Measurements from ENCODE around the gene CD151. TPM values are rescaled to one million over a fixed set of nuclear protein-coding genes. Genes with fewer than 3 reads are reported as not detected.
A peak's percentile ranks its signal among the peaks of the same experiment; 100 is the strongest.

CD151 gene
- total and polyA plus RNA-seq, 3 experiments from 2014 or later: 19.6 to 65.5 (median 61.2) TPM

DNA sequence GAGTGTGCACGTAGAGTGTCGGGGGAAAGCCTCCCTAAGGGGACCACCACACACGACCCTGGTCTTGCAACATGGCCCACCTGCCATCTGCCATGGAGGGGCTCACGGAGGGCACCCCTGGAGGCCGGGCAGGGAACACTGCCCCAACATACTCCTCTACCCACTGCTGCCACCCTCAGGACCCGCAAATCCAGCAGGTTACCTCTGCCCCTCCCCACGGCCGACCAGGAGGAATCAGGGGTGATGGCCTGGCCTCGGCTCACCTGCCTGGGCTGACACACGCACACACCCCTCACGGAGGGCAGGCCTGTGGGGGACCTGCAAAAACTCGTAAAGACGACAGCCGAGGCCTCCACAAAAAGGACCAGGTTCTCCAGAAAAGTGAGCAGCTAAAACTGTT lies 47.7 kb downstream of the CD151 start:
- Histone ChIP-seq H3K27me3 (ENCODE audit: insufficient read depth, low read length, poor library complexity, severe bottlenecking) (no peaks in the 10 kb centered on the region), H3K4me1 (ENCODE audit: insufficient read depth, low read length) (no peaks in the 10 kb centered on the region), H3K36me3 (ENCODE audit: insufficient read depth, low read length) (no peaks in the 10 kb centered on the region), H3K27ac (ENCODE audit: low read depth, low read length) (no peak overlapping the region), H3K9me3 (ENCODE audit: low read length) (no peaks in the 10 kb centered on the region), H3K4me3 (ENCODE audit: low read length) (no peak overlapping the region)
- H3K4me3 Mint-ChIP-seq: no peak overlapping the region
- peaks cover 0 to 42% (median 8%) of the 10 kb centered on the region in 3 donors for H3K36me3 Mint-ChIP-seq
- ChIA-PET CTCF (no interaction called here), POLR2A (no interaction called here)
- no peaks in the 10 kb centered on the region for H3K4me1 Mint-ChIP-seq
- no peaks in the 10 kb centered on the region for H3K9me3 Mint-ChIP-seq
- H3K27ac Mint-ChIP-seq: no peak overlapping the region
- no peak for DNase-seq
- H3K27me3 Mint-ChIP-seq: no peaks in the 10 kb centered on the region

DNA sequence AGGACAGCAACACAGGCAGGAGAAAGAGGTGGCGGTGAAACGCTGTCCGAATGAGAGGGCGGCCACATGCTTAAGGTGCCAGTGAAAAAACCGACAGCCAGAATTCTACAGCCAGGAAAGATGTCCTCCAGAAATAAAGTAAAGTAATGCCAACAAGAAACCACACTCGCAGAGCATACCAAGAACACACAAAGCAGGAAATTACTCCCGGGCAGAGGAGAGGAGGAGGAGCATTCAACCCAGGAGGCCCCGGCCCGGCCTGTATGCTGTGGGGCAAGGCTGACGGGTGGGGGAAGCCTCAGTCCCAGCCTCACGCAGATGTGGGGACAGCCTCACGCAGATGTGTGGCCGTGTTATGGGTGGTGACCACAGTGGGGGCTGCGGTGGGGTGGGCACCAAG lies 49.8 kb downstream of the CD151 start:
- Mint-ChIP-seq H3K4me3 (no peak overlapping the region), H3K4me1 (no peaks in the 10 kb centered on the region), H3K27ac (peak overlapping the region in 1 of 8 donors; percentile 83), H3K36me3 (peaks cover 0 to 49% (median 7%) of the 10 kb centered on the region in 3 donors), H3K27me3 (no peaks in the 10 kb centered on the region), H3K9me3 (no peaks in the 10 kb centered on the region)
- Histone ChIP-seq H3K4me1 (ENCODE audit: insufficient read depth, low read length) (no peaks in the 10 kb centered on the region), H3K36me3 (ENCODE audit: insufficient read depth, low read length) (no peaks in the 10 kb centered on the region), H3K27ac (ENCODE audit: low read depth, low read length) (no peak overlapping the region), H3K9me3 (ENCODE audit: low read length) (no peaks in the 10 kb centered on the region), H3K27me3 (ENCODE audit: insufficient read depth, low read length, poor library complexity, severe bottlenecking) (no peaks in the 10 kb centered on the region), H3K4me3 (ENCODE audit: low read length) (no peak overlapping the region)
- no peak for DNase-seq
- POLR2A ChIA-PET: no interaction called here
- CTCF ChIA-PET: no interaction called here

DNA sequence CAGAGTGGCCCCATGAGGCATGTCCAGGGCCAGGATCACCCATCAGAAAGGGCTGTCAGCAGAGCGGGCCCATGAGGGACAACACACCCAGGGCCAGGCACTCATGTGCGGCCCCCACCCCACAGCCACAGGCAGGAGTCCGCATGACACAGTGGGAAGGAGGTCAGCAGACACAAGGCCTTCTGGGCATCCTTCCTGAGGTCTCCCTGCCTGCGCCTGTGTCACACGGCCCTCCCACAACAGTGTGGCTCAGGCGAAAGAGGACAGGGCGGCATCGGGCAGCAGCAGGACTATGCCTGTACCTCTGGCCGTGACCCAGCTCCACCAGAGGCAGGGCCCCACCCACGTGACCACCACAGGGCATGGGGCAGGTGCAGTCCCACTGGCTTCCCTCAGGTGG lies 50.8 kb downstream of the CD151 start:
- CTCF ChIA-PET: no interaction called here
- H3K4me1 ChIP-seq (ENCODE audit: insufficient read depth, low read length): no peaks in the 10 kb centered on the region
- H3K4me3 Mint-ChIP-seq: no peak overlapping the region
- no peaks in the 10 kb centered on the region for H3K27me3 Mint-ChIP-seq
- no peak overlapping the region for H3K27ac Mint-ChIP-seq
- DNase-seq: no peak
- H3K9me3 ChIP-seq (ENCODE audit: low read length): no peaks in the 10 kb centered on the region
- H3K4me3 ChIP-seq (ENCODE audit: low read length): no peak overlapping the region
- H3K4me1 Mint-ChIP-seq: no peaks in the 10 kb centered on the region
- no peaks in the 10 kb centered on the region for H3K27me3 ChIP-seq (ENCODE audit: insufficient read depth, low read length, poor library complexity, severe bottlenecking)
- H3K27ac ChIP-seq (ENCODE audit: low read depth, low read length): no peak overlapping the region
- POLR2A ChIA-PET: no interaction called here
- H3K36me3 Mint-ChIP-seq: peaks cover 0 to 53% (median 7%) of the 10 kb centered on the region in 3 donors
- H3K36me3 ChIP-seq (ENCODE audit: insufficient read depth, low read length): no peaks in the 10 kb centered on the region
- H3K9me3 Mint-ChIP-seq: no peaks in the 10 kb centered on the region

DNA sequence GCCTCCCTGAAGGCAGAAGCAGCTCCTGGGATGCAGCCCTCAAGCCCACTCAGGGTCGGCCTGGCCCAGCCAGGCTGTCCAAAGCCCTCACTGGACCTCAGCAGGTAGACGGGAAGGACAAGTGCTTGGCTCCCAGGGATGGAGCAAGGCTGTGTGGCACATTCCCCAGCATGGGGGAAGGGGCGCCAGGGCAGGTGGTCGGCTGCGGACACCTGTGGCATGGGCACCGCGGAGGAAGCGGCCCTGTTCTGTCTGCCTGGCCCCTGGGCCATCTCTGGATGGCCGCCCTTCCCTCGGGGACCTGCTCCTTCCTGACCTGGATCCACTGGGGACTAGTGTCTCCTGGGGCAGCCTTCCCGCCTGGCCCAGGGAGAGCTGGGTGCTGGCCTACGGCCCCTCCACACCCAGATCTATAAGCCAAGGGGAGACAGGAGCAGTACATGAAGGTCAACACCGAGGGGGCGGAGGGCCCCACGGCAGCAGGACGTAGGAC lies 51.9 kb downstream of the CD151 start:
- H3K4me3 ChIP-seq (ENCODE audit: low read length): no peak overlapping the region
- no peaks in the 10 kb centered on the region for H3K27me3 Mint-ChIP-seq
- ChIA-PET POLR2A (no interaction called here), CTCF (no interaction called here)
- H3K9me3 Mint-ChIP-seq: no peaks in the 10 kb centered on the region
- H3K36me3 Mint-ChIP-seq: peaks cover 0 to 51% (median 4%) of the 10 kb centered on the region in 3 donors
- DNase-seq: no peak
- no peak overlapping the region for H3K27ac ChIP-seq (ENCODE audit: low read depth, low read length)
- H3K36me3 ChIP-seq (ENCODE audit: insufficient read depth, low read length): no peaks in the 10 kb centered on the region
- H3K4me1 ChIP-seq (ENCODE audit: insufficient read depth, low read length): no peaks in the 10 kb centered on the region
- peak overlapping the region in 1 of 8 donors; percentile 60 for H3K27ac Mint-ChIP-seq
- H3K9me3 ChIP-seq (ENCODE audit: low read length): no peaks in the 10 kb centered on the region
- H3K4me3 Mint-ChIP-seq: no peak overlapping the region
- no peaks in the 10 kb centered on the region for H3K27me3 ChIP-seq (ENCODE audit: insufficient read depth, low read length, poor library complexity, severe bottlenecking)
- no peaks in the 10 kb centered on the region for H3K4me1 Mint-ChIP-seq

DNA sequence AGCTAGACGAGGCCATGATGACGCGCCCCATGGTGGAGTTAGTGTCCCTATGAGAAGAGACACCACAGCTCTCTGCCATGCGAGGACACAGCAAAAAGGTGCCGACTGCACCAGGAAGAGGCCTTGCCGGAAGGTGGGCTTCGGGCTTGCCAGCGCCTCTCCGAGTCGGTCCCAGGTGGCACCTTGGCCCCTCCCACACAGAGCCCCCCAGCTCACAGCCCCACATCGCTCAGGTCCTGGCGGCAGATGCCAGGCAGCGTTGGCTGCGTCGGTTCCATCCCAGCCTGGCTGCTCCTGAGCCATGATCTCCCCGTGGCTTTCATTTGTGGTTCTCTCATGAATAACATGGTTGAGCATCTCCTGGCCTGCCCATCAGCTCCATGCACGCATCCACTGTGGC lies 53.8 kb downstream of the CD151 start:
- Mint-ChIP-seq H3K4me3 (no peak overlapping the region), H3K9me3 (no peaks in the 10 kb centered on the region), H3K27me3 (no peaks in the 10 kb centered on the region), H3K36me3 (peaks cover 0 to 44% (median 4%) of the 10 kb centered on the region in 3 donors), H3K27ac (no peak overlapping the region), H3K4me1 (no peaks in the 10 kb centered on the region)
- no peaks in the 10 kb centered on the region for H3K27me3 ChIP-seq (ENCODE audit: insufficient read depth, low read length, poor library complexity, severe bottlenecking)
- no peak overlapping the region for H3K27ac ChIP-seq (ENCODE audit: low read depth, low read length)
- ChIA-PET POLR2A (no interaction called here), CTCF (no interaction called here)
- H3K36me3 ChIP-seq (ENCODE audit: insufficient read depth, low read length): no peaks in the 10 kb centered on the region
- DNase-seq: no peak
- H3K4me1 ChIP-seq (ENCODE audit: insufficient read depth, low read length): no peaks in the 10 kb centered on the region
- no peaks in the 10 kb centered on the region for H3K9me3 ChIP-seq (ENCODE audit: low read length)
- no peak overlapping the region for H3K4me3 ChIP-seq (ENCODE audit: low read length)

DNA sequence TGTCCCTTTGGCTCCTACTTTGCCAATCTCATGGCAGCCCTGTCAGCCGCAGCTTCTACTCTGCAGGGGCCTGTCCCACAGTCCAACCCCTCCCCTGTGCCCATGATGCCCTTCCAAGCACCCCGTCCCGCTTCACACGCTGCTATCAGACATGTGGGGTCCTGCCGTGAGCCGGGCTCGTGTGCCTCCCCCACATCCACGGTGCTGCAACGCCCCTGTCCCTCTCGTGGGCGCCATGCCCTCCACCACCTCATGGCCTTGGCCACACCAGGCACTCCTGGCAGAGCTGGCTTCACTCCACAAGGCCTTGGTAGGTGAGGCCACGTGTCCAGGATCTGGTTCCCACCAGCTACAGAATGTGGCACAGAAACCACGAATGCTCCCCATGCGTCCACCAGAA lies 54.8 kb downstream of the CD151 start:
- no peaks in the 10 kb centered on the region for H3K27me3 ChIP-seq (ENCODE audit: insufficient read depth, low read length, poor library complexity, severe bottlenecking)
- no peak overlapping the region for H3K4me3 ChIP-seq (ENCODE audit: low read length)
- H3K36me3 ChIP-seq (ENCODE audit: insufficient read depth, low read length): no peaks in the 10 kb centered on the region
- no peak overlapping the region for H3K27ac ChIP-seq (ENCODE audit: low read depth, low read length)
- peaks cover 0 to 36% (median 1%) of the 10 kb centered on the region in 3 donors for H3K36me3 Mint-ChIP-seq
- no peaks in the 10 kb centered on the region for H3K9me3 ChIP-seq (ENCODE audit: low read length)
- H3K4me3 Mint-ChIP-seq: no peak overlapping the region
- CTCF ChIA-PET: no interaction called here
- DNase-seq: no peak
- H3K9me3 Mint-ChIP-seq: no peaks in the 10 kb centered on the region
- H3K4me1 Mint-ChIP-seq: no peaks in the 10 kb centered on the region
- POLR2A ChIA-PET: no interaction called here
- peak overlapping the region in 1 of 8 donors; percentile 65 for H3K27ac Mint-ChIP-seq
- H3K4me1 ChIP-seq (ENCODE audit: insufficient read depth, low read length): no peaks in the 10 kb centered on the region
- no peaks in the 10 kb centered on the region for H3K27me3 Mint-ChIP-seq

Other genes with a start within 250 kb of the CD151 start
- gene IRF7, start 217.0 kb upstream of the CD151 start, total RNA-seq: 10 to 100 TPM; 16.4 to 18.0 TPM
- 38.6 TPM for gene IRF7, start 217.0 kb upstream of the CD151 start, polyA plus RNA-seq
- gene CDHR5, start 208.0 kb upstream of the CD151 start, total RNA-seq: not detected
- not detected for gene CDHR5, start 208.0 kb upstream of the CD151 start, polyA plus RNA-seq
- gene SCT, start 205.8 kb upstream of the CD151 start, total RNA-seq: not detected
- not detected for gene SCT, start 205.8 kb upstream of the CD151 start, polyA plus RNA-seq
- under 1 TPM; 0.22 to 0.31 TPM for gene DRD4, start 195.7 kb upstream of the CD151 start, total RNA-seq
- not detected for gene DRD4, start 195.7 kb upstream of the CD151 start, polyA plus RNA-seq
- 10 to 100 TPM; 52.1 to 54.6 TPM for gene DEAF1, start 137.7 kb upstream of the CD151 start, total RNA-seq
- 36.3 TPM for gene DEAF1, start 137.7 kb upstream of the CD151 start, polyA plus RNA-seq
- gene TMEM80, start 137.1 kb upstream of the CD151 start, total RNA-seq: 10 to 100 TPM; 10.3 to 13.4 TPM
- gene TMEM80, start 137.1 kb upstream of the CD151 start, polyA plus RNA-seq: 27.8 TPM
- gene EPS8L2, start 126.7 kb upstream of the CD151 start, total RNA-seq: 1 to 10 TPM; 7.0 to 7.8 TPM
- gene EPS8L2, start 126.7 kb upstream of the CD151 start, polyA plus RNA-seq: 22.9 TPM
- 100 to 1,000 TPM; 245 to 246 TPM for gene TALDO1, start 85.5 kb upstream of the CD151 start, total RNA-seq
- 184 TPM for gene TALDO1, start 85.5 kb upstream of the CD151 start, polyA plus RNA-seq
- gene GATD1, start 55.5 kb upstream of the CD151 start, total RNA-seq: 10 to 100 TPM; 53.0 to 56.3 TPM
- 12.9 TPM for gene GATD1, start 55.5 kb upstream of the CD151 start, polyA plus RNA-seq
- 1 to 10 TPM; 2.1 to 2.6 TPM for gene CEND1, start 42.9 kb upstream of the CD151 start, total RNA-seq
- 0.13 TPM for gene CEND1, start 42.9 kb upstream of the CD151 start, polyA plus RNA-seq
- 10 to 100 TPM; 73.6 to 77.0 TPM for gene SLC25A22, start 34.7 kb upstream of the CD151 start, total RNA-seq
- gene SLC25A22, start 34.7 kb upstream of the CD151 start, polyA plus RNA-seq: 14.1 TPM
- 10 to 100 TPM; 30.5 to 34.5 TPM for gene PIDD1, start 27.7 kb upstream of the CD151 start, total RNA-seq
- gene PIDD1, start 27.7 kb upstream of the CD151 start, polyA plus RNA-seq: 4.6 TPM
- gene RPLP2, start 23.0 kb upstream of the CD151 start, total RNA-seq: 1,000 to 10,000 TPM; 2,769 to 2,922 TPM
- 3,158 TPM for gene RPLP2, start 23.0 kb upstream of the CD151 start, polyA plus RNA-seq
- gene PNPLA2, start 14.0 kb upstream of the CD151 start, total RNA-seq: 10 to 100 TPM; 49.8 to 53.0 TPM
- gene PNPLA2, start 14.0 kb upstream of the CD151 start, polyA plus RNA-seq: 41.5 TPM
- gene CRACR2B, start 5.0 kb upstream of the CD151 start, total RNA-seq: 1 to 10 TPM; 2.4 to 3.6 TPM
- gene CRACR2B, start 5.0 kb upstream of the CD151 start, polyA plus RNA-seq: not detected
- gene POLR2L, start 9.6 kb downstream of the CD151 start, total RNA-seq: 100 to 1,000 TPM; 178 to 182 TPM
- gene POLR2L, start 9.6 kb downstream of the CD151 start, polyA plus RNA-seq: 114 TPM
- 1 to 10 TPM; 8.8 to 9.4 TPM for gene TSPAN4, start 9.9 kb downstream of the CD151 start, total RNA-seq
- gene TSPAN4, start 9.9 kb downstream of the CD151 start, polyA plus RNA-seq: 4.4 TPM
- gene CHID1, start 77.9 kb downstream of the CD151 start, total RNA-seq: 10 to 100 TPM; 87.2 to 94.1 TPM
- 57.1 TPM for gene CHID1, start 77.9 kb downstream of the CD151 start, polyA plus RNA-seq
- gene AP2A2, start 92.9 kb downstream of the CD151 start, total RNA-seq: 10 to 100 TPM; 38.8 to 42.8 TPM
- gene AP2A2, start 92.9 kb downstream of the CD151 start, polyA plus RNA-seq: 13.9 TPM
- gene MUC6, start 203.8 kb downstream of the CD151 start, total RNA-seq: not detected
- not detected for gene MUC6, start 203.8 kb downstream of the CD151 start, polyA plus RNA-seq
- not detected for gene MUC2, start 241.9 kb downstream of the CD151 start, total RNA-seq
- not detected for gene MUC2, start 241.9 kb downstream of the CD151 start, polyA plus RNA-seq